ENCODE measurements around the gene CADM2.

DNA sequence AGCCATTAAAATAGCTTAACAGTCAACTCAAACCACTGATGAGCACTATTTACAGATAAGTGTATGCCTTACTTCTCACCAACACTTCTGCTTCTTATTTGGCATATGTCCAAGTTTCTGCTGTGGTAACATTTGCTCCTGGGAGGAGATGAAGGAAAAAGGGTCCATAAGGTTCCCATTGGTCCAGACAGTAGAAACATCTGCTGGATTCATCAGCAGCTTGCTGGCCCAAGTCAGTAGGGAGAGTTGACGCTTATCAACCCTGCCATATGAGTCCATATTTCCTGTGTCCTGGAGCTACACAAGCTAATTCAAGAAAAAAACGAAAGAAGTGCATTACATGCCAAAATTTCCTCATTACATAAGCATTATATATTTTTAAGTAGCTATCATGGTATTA is 824.5 kb downstream of the CADM2 start:
- TF ChIP-seq, protein P1, sequence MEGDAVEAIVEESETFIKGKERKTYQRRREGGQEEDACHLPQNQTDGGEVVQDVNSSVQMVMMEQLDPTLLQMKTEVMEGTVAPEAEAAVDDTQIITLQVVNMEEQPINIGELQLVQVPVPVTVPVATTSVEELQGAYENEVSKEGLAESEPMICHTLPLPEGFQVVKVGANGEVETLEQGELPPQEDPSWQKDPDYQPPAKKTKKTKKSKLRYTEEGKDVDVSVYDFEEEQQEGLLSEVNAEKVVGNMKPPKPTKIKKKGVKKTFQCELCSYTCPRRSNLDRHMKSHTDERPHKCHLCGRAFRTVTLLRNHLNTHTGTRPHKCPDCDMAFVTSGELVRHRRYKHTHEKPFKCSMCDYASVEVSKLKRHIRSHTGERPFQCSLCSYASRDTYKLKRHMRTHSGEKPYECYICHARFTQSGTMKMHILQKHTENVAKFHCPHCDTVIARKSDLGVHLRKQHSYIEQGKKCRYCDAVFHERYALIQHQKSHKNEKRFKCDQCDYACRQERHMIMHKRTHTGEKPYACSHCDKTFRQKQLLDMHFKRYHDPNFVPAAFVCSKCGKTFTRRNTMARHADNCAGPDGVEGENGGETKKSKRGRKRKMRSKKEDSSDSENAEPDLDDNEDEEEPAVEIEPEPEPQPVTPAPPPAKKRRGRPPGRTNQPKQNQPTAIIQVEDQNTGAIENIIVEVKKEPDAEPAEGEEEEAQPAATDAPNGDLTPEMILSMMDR (IDR thresholded peaks at IDR 0.05): no peak
- no peak for TF ChIP-seq POLR2A (IDR thresholded peaks at IDR 0.05)

Measured in thyroid gland (tissue), 4 donors.